HG03342 (cell line): Measurements from ENCODE around the gene ZEB2.

ENCODE experiments used
- ATAC-seq: cut with Tn5 transposase; IDR thresholded peaks from one replicate; pipeline ENCODE4 v1.9.1; 2021; ENCODE audit warnings: mild to moderate bottlenecking, moderate library complexity; ENCODE audit not compliant: unreplicated experiment

The ZEB2 gene

DNA sequence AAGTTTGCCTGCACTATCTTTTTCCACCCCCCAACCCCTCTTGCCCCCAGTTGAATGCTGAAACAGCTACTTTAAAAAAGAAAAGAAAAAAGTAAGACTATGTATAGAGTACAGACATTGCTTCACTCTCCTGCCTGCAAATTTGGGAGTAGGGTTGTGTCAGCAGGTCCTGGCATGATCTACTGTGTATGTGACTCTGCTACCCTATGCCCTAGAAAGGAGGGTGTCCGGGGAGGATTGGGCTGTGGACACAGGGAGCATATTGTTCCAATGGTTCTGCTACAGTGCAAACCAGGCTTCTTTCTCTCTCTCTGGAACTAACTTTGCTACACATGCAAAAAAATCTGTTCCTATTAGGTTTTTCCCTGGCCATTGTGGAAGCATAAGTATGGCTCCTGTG lies 9.9 kb upstream of the ZEB2 start:
- no peak for ATAC-seq

DNA sequence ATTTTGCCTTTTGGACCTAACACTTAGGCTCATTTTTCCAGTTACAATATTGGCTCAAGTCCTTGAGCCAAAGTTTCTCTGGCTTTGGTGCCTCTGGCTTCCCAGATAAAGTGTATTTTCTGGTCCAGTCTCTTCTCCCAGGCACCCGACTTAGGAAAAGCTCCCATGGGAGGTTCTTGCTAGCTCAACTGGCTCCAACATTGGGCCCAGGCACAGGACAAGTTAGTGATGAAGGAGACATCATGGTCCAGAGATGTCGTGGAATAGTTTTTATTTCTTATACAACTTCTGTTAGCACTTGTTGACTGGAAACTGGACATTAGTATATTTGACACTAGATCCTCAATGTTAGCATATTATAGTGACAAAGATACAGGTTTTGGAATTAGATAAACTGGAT lies 8.2 kb upstream of the ZEB2 start:
- ATAC-seq = no peak

DNA sequence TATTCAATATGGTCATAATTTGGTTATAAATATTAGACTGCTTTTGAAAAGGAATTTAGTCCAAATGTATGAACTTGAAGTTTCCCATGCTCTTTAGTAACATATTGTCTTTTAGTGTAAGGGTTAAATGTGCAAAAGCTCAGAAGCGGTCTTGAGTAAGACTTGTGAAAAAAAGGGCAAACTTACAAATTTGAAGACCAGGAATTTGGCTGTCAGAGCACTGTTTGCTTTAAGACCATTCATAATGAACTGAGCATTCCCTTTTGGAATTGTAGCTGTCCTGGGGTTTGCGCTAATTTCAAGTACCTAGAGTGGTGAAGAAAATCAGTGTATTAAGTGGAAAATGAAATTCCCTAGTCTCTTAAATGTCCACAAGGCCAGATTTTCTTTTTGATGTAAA lies 6.9 kb upstream of the ZEB2 start:
- no peak for ATAC-seq

DNA sequence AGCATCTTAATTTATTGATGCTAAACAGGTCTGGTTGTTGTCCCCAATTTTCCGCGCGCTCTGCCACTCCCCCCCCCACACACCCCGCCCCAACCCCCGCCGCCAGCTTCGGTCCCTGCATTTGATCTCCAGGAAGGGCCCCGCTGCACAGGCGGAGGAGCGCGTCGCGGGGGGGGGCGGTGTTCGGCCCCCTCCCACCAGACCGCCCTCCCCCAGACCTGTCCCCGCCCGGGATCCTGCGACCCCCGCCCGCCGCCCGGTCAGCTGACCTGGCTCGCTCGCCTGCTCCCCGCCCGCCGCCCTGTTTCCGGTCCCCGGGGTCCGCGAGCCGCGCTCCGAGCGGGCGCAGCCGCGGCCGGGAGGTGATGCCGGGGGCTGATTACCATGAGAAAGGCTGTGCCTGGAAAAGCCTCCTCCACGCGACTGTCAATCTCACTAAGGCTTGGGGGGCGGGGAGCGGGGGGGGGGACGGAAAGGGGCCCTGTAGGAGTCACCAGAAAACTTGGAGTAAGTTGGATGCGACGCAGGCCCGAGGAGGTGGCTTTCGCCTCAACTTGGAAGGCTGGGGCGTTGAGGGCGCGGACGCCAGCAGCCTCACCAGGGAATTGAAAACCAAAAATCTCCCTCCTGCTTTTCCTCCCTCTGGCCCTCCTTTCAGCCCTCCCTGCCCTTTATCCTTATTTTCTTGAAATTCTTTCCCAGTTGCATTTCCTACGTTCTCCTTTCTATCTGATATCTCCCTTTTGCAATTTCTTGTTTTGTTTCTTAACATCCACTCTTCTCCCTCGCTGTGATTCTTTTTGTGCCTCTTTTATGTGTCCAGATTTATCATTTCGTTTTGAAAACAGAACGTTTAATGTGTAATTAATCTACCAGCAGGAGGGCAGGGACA lies 4.4 kb upstream of the ZEB2 start:
- no peak for ATAC-seq

DNA sequence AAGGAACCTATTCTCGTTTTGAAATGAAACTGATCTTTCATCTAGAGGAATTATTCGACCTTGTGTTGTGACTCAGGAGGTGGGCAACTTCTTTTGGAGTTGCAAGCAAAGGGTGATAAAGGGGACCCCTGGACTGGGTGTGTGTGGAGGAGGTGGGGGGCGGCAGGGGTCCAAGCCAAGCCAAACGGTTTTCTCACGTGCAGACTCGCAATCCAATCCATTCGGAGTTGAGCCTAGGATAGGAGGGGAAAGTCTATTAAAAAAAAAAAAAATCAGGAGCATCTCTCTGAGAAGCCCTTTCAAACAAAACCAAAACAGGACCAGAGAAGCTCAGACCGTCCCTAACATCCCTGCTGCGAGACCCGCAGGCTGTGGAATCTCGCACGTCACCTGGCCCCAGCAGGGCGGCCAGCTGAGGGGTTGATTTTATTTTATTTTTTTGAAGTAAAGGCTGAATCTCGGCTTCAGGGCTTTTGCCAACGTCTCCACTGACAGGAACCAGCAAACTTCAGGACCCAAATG lies 3.7 kb upstream of the ZEB2 start:
- ATAC-seq = no peak

DNA sequence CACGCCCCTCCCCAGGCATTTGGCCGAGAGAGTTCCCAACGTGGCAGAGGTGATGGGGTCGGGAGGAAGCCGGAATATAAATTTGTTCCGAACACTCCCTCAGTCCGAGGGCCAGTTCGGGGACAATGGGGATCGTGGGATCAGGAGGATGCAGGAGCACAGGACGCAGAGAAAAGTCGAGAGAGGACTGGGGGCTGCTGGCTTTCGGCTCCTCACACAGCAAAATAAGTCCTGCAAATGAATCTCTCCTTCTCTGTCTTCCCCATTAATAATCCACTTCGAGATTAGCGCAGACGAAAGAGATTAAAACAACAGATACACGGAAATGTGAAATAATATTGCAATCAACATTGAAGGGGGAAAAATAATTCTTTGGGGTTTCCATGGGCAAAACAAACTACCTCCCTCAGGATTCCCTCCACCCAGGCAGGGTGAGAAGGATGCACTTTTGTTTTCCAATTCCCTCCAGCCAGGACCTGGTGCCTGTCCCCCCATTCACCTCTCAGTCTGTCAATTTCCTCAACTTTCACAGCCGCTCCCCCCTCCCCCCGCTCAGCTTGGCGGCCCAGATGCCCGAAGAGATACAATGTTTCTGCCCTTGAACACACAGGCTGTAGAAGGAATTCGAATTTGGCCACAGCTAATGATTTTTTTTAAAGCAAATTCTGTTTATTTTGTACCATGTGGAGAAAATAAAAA lies 3.1 kb upstream of the ZEB2 start:
- ATAC-seq = no peak

DNA sequence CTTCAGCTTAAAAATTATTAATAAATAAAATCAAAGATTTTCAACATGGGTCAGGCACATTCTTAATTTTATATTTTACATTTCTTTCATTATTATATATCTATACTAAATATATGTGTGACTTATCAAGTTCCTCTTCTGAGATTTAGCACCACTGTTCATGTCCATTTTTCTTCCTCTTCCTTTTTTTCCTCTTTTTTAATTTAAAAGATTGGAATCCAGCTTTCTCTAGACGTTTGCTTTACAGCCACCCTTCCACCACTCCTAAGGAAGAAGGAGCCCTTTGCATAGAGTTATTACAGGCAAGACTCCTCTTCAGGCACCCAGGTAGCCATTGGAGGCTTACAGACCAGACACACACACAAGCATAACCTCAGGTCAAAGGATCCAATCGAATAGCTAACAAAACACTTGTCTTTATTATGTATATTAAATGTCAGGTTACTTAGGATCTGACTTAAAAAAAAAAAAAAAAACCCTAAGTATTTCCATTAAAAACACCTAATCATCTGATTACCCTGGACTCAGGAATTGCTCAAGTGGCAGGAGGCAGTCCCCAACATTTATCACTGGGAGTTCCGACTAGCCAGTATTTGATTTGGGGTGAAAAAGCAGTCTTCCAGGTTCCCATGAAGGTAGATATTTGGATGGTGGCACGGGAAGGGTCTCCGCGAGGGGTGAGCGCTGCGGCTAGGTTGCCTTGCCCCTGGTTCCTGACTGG lies 2.4 kb upstream of the ZEB2 start:
- no peak for ATAC-seq

DNA sequence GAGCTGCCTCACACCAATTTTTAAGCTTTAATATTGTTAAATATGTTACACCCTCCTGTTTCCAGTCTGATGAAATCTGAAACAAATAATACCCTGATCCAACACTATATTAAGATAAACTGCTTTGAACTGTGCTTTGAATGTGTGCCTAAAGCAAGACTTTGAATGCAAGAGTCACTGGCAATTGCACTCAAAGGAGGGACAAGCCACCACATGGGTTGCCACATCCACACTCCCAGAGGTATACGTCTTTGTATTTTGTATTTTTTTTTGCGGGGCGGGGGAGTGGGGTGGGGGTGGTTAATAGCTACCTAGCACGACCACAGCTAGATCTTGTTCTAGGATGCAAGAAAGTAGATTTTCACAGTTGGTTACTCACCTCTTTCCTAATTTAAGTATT lies 1.8 kb upstream of the ZEB2 start:
- ATAC-seq = no peak

DNA sequence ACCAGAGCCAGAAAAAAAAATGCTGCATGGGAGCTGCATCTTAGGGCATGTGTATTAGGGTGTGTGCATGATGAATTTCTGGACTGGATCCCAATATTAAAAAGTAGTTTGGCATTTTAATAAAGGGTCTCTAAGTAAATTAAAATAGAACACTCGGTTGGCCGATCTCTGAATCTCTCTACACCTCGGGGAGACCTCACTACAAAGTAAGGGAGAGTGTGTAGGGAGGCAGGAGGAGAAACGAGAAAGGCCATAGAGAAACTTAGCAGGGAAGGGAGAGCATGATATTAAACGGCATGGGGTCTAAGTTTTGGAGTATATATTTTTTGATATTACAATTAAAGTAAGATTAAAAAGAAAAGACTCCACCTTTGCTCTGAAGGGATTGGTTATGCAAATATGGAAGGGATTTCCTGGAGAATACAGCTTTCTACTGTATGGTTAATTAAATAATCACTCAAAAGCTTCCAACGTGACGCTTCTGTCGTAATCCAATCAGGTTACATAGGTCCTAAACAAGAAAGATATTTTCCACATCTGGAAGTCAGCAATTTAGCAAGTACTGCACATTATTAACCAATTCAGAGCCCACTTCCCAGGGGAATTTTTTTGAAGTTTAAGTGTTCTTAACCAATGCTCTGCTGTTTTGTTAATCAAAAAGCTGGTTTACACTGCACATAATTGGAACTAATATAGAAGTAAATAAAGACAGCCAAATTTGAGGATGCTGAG lies 1.0 kb upstream of the ZEB2 start:
- no peak for ATAC-seq

DNA sequence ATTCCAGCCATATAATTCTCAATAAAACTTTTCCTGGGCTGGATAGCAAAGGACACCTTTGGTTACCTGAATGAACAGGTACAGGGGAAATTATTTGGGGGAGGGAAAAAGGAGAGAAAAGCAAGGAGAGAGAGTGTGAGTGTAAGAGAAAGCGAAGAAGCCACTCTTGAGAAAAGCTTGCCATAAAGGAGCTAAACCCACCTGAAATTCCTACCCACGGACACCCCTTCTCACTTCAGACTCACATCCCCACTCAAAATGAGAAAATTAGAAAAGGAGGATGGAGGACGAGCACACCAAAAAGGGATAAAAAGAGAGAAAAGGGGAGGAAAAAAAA lies 354 bp downstream of the ZEB2 start:
- no peak for ATAC-seq

DNA sequence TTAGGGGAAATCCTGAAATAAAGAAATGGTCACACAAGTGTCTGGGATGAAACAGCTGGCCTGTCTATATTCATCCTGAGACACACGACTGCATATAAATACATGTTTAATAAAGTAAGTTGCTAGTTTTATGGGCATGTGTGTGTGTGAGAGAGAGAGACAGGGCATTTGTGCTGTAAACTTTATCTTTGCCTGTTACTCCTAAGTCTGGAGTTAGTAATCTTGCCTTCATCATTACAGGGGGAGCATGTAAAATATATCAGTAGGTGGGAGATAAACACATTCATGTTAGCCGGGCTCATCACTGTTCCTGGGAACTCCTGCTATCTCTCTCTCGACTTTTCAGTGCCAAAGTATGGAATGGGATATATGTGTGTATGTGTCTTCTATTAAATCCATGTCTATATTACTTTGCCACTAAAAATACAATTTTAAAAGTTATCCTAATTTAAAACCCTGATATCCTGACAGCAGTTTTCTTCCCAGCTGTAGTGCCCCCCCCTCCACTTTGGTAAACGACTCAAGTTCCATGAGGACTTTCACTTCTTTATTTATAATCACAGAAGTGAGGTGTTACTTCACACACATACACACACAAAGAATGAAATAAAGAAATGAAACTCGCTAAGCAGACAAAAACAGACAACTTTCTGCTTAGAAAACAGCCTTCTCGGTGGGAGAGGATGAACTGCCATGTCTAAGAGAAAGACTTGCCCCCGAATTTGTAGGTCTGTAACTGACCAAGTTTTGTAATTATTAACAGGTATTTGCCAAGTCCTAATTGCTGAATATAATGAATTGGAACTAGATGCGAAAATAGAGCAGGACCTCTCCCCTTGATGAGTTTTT lies 947 bp downstream of the ZEB2 start:
- peak; percentile 52 for ATAC-seq

DNA sequence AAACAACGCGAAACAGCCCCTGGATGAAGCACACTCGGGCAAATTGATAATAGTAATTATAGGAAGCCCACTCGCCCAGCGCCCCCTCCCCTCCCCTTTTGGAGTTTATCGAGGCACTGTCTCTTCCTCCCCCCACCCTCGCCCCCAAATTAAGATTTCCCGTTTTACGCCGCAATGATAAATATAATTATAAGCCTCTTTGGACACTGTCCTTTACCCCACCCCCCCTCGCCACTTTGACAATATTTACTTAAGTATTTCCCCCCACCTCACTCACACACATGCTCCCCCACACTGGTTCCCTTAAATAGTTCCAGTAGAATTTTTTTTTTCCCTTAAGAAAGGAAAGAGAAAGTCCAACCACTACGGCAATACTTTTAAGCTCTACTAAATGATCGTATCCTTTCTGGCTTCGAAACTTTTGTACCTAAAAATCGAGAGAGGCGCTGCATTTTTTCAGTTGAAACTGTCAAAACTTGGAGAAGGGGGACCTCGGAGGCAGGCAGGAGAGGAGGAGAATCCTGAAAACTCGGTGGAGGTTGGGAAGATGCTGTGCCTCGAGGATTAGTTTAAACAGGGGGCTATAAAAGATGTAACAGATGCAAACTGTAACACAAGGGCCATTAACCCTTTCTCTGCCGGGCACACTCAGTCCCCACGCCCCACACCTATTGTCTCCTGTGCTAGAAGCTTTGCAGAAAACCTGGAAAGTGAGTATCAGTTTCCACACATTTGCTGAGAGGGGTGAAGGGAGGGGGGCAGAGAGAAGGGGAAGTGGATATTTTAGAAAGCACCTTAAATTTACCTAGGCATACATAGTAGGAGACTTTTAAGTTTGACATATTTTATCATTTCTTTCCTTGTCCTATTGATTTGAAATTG lies 1.8 kb downstream of the ZEB2 start:
- no peak for ATAC-seq

DNA sequence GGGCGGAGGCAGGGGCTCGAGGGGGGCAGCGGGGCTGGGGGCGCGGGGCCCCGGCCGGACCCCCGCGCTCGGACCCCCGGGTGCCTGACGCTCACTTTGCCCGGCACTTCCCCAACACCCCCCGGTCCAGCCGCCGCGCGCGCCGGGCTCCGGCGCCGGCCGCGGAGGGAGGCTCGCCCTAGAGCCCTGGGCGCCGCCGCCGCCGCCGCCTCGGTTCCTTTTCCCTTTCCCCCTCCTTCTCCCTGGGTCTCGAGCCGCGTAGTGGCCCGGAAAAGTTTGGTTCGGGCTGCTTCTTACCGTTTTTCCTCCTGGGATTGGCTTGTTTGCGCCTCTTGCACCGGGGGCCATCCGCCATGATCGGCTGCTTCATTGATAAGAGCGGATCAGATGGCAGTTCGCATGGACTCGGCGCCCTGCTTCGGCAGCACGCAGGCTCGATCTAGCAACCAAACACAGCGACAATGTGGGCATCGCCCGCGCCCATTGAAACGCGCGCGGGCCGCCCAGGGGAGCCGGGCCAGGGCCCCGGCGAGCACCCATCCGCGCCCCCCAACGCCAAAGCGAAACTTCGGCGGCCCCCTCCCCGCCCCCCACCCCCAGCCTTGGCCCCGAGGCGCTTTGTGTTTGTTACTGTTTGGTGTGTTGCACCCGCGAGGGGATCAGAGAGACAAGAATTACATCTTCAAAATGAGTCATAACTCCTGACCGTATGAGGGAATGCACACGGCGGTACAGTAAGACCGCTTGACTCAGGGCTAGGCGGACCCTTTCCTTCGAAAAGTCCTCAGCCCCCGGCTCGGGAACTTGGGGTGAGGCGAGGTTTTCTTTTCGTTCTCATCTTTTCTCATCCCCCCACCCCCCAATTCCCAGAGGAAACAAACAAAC lies 2.7 kb downstream of the ZEB2 start:
- peak; percentile 60 for ATAC-seq

DNA sequence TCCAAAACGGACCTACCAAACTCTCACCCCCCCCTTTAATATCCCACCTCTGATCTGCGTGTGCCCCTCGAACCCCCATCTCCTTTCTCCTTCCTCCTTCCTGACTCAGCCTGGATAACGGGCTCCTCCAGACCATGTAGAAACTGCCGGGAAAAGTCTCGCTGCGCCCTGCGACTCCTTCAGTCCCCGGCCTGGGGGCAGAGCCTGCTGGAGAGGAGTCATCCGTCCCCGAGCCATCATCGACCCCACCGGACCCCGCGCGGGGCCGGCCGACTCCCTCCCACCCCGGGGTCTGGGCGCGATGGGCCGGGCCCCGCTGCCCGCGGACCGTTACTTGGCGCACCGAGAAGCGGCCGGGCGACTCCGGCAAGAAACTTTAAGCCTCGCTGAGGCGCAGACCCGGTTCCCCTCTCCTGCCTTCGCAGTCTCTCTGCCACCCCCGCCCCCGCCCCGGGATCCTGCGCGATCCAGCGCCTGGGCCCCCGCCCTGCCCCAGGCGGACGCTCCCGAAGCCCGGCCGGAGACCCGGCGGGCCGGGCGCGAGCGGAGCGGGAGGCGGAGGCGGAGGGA lies 3.4 kb downstream of the ZEB2 start:
- ATAC-seq = peak; percentile 8

DNA sequence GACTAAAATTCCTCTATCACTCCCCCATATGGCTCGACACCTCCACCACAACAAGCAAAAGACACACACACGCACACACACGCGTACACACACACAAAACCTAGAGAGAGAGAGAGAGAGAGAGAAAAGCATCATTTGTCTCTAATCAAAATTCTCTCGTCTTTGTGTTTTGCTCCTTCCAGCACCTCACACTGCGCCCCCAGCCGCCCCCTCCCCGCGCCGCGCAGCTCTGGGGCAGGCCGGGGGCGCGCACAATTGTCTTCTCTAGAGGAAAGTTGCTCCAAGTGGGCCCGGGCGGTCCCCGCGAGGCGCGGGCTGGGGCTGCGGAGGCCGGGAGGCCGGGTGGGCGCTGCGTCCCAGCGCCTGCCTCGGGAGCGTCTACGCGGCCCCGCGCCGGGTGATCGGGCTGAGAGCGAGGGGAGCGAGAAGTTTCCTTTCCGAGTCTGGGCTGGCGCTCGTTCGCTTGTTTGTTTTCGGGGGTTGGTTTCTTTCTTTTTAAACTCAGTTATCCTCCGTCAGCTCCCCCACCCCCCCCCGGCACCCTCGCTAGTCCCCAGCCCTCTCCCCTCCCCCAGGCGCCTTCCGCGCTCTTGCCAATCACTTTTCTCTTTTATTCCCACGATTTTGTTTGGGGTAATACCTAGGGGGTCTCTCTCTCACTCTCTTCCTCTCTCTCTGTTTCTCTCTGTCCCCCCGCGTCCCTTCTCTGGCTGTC lies 4.1 kb downstream of the ZEB2 start:
- ATAC-seq = no peak

DNA sequence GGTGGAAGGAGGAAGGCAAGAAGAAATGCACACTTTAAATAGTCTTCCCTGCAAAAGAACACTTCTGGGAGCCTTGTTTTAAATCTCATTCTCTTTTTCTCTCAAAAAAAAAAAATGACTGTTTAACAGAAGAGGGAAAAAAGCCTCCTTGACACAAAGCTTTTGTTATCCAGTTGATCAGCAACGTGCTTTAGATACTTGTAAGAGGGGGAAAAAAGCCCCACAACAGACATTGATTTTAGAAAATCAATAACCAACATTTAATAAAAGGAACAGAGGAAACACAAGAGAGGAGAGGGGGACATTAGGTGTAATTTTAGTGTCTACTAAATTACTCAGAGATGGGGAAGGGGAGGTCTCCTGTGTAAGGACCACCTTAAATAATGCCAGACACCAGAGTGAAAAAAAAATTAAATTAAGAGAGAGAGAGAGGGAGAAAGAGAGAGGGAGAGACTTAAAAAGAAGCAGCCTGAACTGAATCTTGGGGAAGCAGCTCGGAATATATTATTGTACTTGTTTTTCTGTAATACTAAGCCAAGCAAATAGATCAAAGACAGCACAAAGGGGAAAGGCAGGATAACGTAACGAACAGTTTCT lies 4.7 kb downstream of the ZEB2 start:
- ATAC-seq = no peak

DNA sequence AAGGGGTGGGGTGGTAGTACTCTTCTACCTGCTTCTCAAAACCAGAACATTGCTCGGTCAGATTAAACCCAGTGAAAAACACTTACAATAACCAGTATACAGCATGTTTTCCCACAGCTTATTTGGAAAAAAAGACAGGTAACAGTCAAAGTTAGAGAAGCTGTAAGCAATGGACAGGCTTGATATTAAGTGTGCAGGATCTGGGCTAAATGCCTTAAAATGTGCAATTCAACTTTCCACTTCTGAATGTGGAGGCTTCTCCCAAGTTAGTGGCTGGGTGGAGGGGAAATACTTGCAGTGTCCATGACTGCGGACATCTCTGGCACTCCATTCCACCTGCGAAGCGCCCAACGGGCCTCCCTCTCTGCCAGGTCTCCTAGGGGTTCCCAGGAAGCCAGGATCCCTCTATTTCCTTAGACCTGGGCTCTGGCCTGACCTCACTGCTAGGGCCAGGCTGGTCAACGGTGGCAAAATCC lies 5.3 kb downstream of the ZEB2 start:
- ATAC-seq = no peak
